H9 (cell line): Measurements from ENCODE around the gene C4orf36. TPM values are rescaled to one million over a fixed set of nuclear protein-coding genes. Genes with fewer than 3 reads are reported as not detected.

Experiments used
- DNase-seq: peaks from one replicate; pipeline ENCODE4 v3.0.0-alpha.2; 2017
- H2AFZ ChIP-seq: one replicate; pipeline ENCODE4 v1.6.1; 2013; ENCODE audit warnings: mild to moderate bottlenecking, low read length, control low read depth, moderate library complexity
- H2AK5ac ChIP-seq: 2 replicates; pipeline ENCODE4 v1.6.1; 2013; ENCODE audit warnings: low read length, control low read depth, mixed read lengths; ENCODE audit not compliant: insufficient read length
- H2BK120ac ChIP-seq: one replicate; pipeline ENCODE4 v1.6.1; 2013; ENCODE audit warnings: low read depth, mild to moderate bottlenecking, low read length, control low read depth, inconsistent platforms; ENCODE audit not compliant: poor library complexity, severe bottlenecking
- H2BK12ac ChIP-seq: 2 replicates; pipeline ENCODE4 v1.6.1; 2013; ENCODE audit warnings: low read length, control low read depth, mixed read lengths, low read depth; ENCODE audit not compliant: insufficient read length
- H2BK15ac ChIP-seq: 2 replicates; pipeline ENCODE4 v1.6.1; 2013; ENCODE audit warnings: low read depth, low read length, control low read depth
- H2BK20ac ChIP-seq: one replicate; pipeline ENCODE4 v1.6.1; 2013; ENCODE audit warnings: low read depth, mild to moderate bottlenecking, low read length, control low read depth, inconsistent platforms; ENCODE audit not compliant: poor library complexity, severe bottlenecking
- H2BK5ac ChIP-seq: 2 replicates; pipeline ENCODE4 v1.6.1; 2013; ENCODE audit warnings: low read length, control low read depth, mixed read lengths; ENCODE audit not compliant: insufficient read length
- H3K14ac ChIP-seq: 2 replicates; pipeline ENCODE4 v1.6.1; 2013; ENCODE audit warnings: low read length, control low read depth; ENCODE audit not compliant: insufficient read depth
- H3K18ac ChIP-seq: 2 replicates; pipeline ENCODE4 v1.6.1; 2013; ENCODE audit warnings: low read depth, mild to moderate bottlenecking, mixed read lengths, low read length, control low read depth; ENCODE audit not compliant: insufficient read length
- H3K23ac ChIP-seq: 2 replicates; pipeline ENCODE4 v1.6.1; 2013; ENCODE audit warnings: low read length, control low read depth, mixed read lengths, low read depth; ENCODE audit not compliant: insufficient read length
- H3K23me2 ChIP-seq: 2 replicates; pipeline ENCODE4 v1.6.1; 2013; ENCODE audit warnings: low read depth, mild to moderate bottlenecking, mixed read lengths, low read length, control low read depth; ENCODE audit not compliant: insufficient read length, poor library complexity, severe bottlenecking
- H3K27ac ChIP-seq: 2 replicates; pipeline ENCODE4 v1.5.1; 2013; ENCODE audit warnings: low read length, control low read depth, mixed read lengths, low read depth; ENCODE audit not compliant: insufficient read length
- H3K27me3 ChIP-seq: 2 replicates; pipeline ENCODE4 v1.6.1; 2013; ENCODE audit warnings: low read length, control low read depth, inconsistent platforms; ENCODE audit not compliant: insufficient read depth
- H3K4ac ChIP-seq: 2 replicates; pipeline ENCODE4 v1.6.1; 2013; ENCODE audit warnings: low read depth, mild to moderate bottlenecking, control low read depth, inconsistent platforms, low read length, moderate library complexity
- H3K4me1 ChIP-seq: 2 replicates; pipeline ENCODE4 v1.6.1; 2013; ENCODE audit warnings: low read length, control low read depth, inconsistent platforms; ENCODE audit not compliant: insufficient read depth
- H3K4me2 ChIP-seq: 2 replicates; pipeline ENCODE4 v1.6.1; 2013; ENCODE audit warnings: low read length, control low read depth, mixed read lengths; ENCODE audit not compliant: insufficient read length, insufficient read depth
- H3K56ac ChIP-seq: 2 replicates; pipeline ENCODE4 v1.6.1; 2013; ENCODE audit warnings: low read depth, mild to moderate bottlenecking, mixed read lengths, low read length, control low read depth; ENCODE audit not compliant: insufficient read length
- H3K79me1 ChIP-seq: 2 replicates; pipeline ENCODE4 v1.6.1; 2013; ENCODE audit warnings: low read depth, mild to moderate bottlenecking, moderate library complexity, low read length, control low read depth, inconsistent platforms; ENCODE audit not compliant: insufficient read depth, poor library complexity, severe bottlenecking
- H3K79me2 ChIP-seq: 2 replicates; pipeline ENCODE4 v1.6.1; 2013; ENCODE audit warnings: low read length, control low read depth, inconsistent platforms; ENCODE audit not compliant: insufficient read depth
- H3K9ac ChIP-seq: 2 replicates; pipeline ENCODE4 v1.6.1; 2013; ENCODE audit warnings: low read length, control low read depth, mixed read lengths; ENCODE audit not compliant: insufficient read length; ENCODE audit errors: extremely low read depth
- H3K9me3 ChIP-seq: one replicate; pipeline ENCODE4 v1.6.1; 2013; ENCODE audit warnings: low read depth, low read length, inconsistent platforms; ENCODE audit not compliant: control insufficient read depth
- H3T11ph ChIP-seq: one replicate; pipeline ENCODE4 v1.6.1; 2013; ENCODE audit warnings: mild to moderate bottlenecking, low read length, control low read depth, inconsistent platforms
- H4K20me1 ChIP-seq: one replicate; pipeline ENCODE4 v1.6.1; 2013; ENCODE audit not compliant: control insufficient read depth, insufficient read length, insufficient read depth
- H4K5ac ChIP-seq: 2 replicates; pipeline ENCODE4 v1.6.1; 2013; ENCODE audit warnings: low read depth, mild to moderate bottlenecking, mixed read lengths, low read length, control low read depth; ENCODE audit not compliant: insufficient read length
- H4K8ac ChIP-seq: replicated peaks from 2 replicates; pipeline ENCODE4 v1.6.1; 2013; ENCODE audit warnings: low read length, control low read depth, mixed read lengths, low read depth; ENCODE audit not compliant: insufficient read length
- H4K91ac ChIP-seq: 2 replicates; pipeline ENCODE4 v1.6.1; 2013; ENCODE audit warnings: low read depth, mild to moderate bottlenecking, moderate library complexity, mixed read lengths, low read length, control low read depth; ENCODE audit not compliant: insufficient read length
- H3K27ac Mint-ChIP-seq, 3 experiments: 2 replicates in 2 of 3; 3 replicates in 1 of 3; pipeline ENCODE4 v1.8.0; 2020 to 2021; ENCODE audit warnings: mixed read lengths in 3 of 3, mild to moderate bottlenecking in 1 of 3, moderate library complexity in 1 of 3
- H3K27me3 Mint-ChIP-seq: 2 replicates; pipeline ENCODE4 v1.8.0; 2021; ENCODE audit warnings: low read depth, mild to moderate bottlenecking, moderate library complexity, mixed read lengths
- H3K36me3 Mint-ChIP-seq, 3 experiments: 2 replicates in 2 of 3; 3 replicates in 1 of 3; pipeline ENCODE4 v1.8.0; 2020 to 2021; ENCODE audit warnings: low read depth in 3 of 3, mixed read lengths in 3 of 3; ENCODE audit not compliant: insufficient read depth in 1 of 3
- H3K4me1 Mint-ChIP-seq, 2 experiments: 2 replicates each; pipeline ENCODE4 v1.8.0; 2020; ENCODE audit warnings: mixed read lengths in 2 of 2
- H3K4me3 Mint-ChIP-seq, 2 experiments: 2 replicates in 1 of 2; 3 replicates in 1 of 2; pipeline ENCODE4 v1.8.0; 2020 to 2021; ENCODE audit warnings: mild to moderate bottlenecking in 2 of 2, mixed read lengths in 2 of 2, moderate library complexity in 1 of 2
- H3K9me3 Mint-ChIP-seq, 2 experiments: 2 replicates in 1 of 2; 3 replicates in 1 of 2; pipeline ENCODE4 v1.8.0; 2020; ENCODE audit warnings: mild to moderate bottlenecking in 2 of 2, mixed read lengths in 2 of 2, moderate library complexity in 1 of 2
- WGBS: extraction: QIAGEN DNeasy Blood & Tissue Kit; methylation state at CpG from one replicate; pipeline ENCODE4 v1.1.7; 2013; ENCODE audit warnings: missing lambda C conversion rate, low lambda C conversion rate, mixed read lengths; ENCODE audit not compliant: insufficient read length; ENCODE audit errors: extremely low coverage; 5-methylcytosine and 5-hydroxymethylcytosine counted together
- total RNA-seq: library from RNA; stranded (reverse); gene quantifications from 2 replicates; pipeline ENCODE4 v1.2.1, GENCODE V29; 2021
- TF ChIP-seq, protein P1 (sequence below): fragments of 200-600 bp; sonication (generic); conservative IDR thresholded peaks from 3 replicates; pipeline ENCODE4 v1.8.0; 2021; ENCODE audit warnings: antibody characterized with exemption, mild to moderate bottlenecking

Gene C4orf36
- total RNA-seq, 1 experiment from 2014 or later = 2.2 TPM

DNA sequence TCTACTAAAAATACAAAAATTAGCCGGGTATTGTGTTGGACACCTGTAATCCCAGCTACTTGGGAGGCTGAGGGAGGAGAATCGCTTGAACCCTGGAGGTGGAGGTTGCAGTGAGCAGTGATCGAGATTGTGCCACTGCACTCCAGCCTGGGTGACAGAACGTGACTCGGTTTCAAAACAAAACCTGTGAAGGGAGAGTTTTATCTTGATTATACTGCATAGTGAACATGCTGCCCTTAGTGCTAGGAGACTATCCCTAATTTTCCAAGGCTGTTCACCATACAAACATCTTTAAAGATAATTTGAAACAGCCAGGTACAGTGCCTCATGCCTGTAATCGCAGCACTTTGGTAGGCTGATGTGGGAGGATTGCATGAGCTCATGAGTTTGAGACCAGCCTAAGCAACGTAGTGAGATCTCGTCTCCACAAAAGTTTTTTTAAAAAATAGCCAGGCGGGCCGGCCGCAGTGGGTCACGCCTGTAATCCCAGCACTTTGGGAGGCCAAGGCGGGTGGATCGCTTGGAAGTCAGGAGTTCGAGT lies 48.8 kb upstream of the C4orf36 start:
- no peaks in the 10 kb centered on the region for H3K9me3 Mint-ChIP-seq
- Histone ChIP-seq H3K27ac (no peak overlapping the region), H2AK5ac (no peak overlapping the region), H3K4me2 (no peak overlapping the region), H2BK12ac (no peak overlapping the region), H4K20me1 (peaks cover 3% of the 10 kb centered on the region), H3K79me2 (peaks cover 53% of the 10 kb centered on the region), H2BK5ac (no peak overlapping the region), H3K18ac (no peak overlapping the region), H3K56ac (no peak overlapping the region), H3K23ac (no peak overlapping the region), H3K27me3 (no peaks in the 10 kb centered on the region), H3T11ph (no peak overlapping the region), H2BK15ac (no peak overlapping the region), H3K9ac (no peak overlapping the region), H2BK120ac (no peak overlapping the region), H4K91ac (no peak overlapping the region), H3K4ac (no peak overlapping the region), H3K9me3 (no peaks in the 10 kb centered on the region), H3K14ac (no peak overlapping the region), H3K79me1 (no peaks in the 10 kb centered on the region), H2BK20ac (no peak overlapping the region), H2AFZ (no peak overlapping the region), H3K23me2 (peaks cover 4% of the 10 kb centered on the region), H4K8ac (no peak overlapping the region), H3K4me1 (peaks cover 10% of the 10 kb centered on the region; the same call in 1 of the 2 replicates), H4K5ac (no peak overlapping the region)
- H3K27ac Mint-ChIP-seq = peak overlapping the region in 1 of 3 experiments; percentile 53; a peak in 1 of 7 replicates
- peaks cover 0 to 2% (median 0%) of the 10 kb centered on the region in 3 experiments; a peak in 3 of 7 replicates for H3K36me3 Mint-ChIP-seq
- no CpG with 5 or more reads among the region's 15 CpGs for WGBS
- TF ChIP-seq, protein P1, sequence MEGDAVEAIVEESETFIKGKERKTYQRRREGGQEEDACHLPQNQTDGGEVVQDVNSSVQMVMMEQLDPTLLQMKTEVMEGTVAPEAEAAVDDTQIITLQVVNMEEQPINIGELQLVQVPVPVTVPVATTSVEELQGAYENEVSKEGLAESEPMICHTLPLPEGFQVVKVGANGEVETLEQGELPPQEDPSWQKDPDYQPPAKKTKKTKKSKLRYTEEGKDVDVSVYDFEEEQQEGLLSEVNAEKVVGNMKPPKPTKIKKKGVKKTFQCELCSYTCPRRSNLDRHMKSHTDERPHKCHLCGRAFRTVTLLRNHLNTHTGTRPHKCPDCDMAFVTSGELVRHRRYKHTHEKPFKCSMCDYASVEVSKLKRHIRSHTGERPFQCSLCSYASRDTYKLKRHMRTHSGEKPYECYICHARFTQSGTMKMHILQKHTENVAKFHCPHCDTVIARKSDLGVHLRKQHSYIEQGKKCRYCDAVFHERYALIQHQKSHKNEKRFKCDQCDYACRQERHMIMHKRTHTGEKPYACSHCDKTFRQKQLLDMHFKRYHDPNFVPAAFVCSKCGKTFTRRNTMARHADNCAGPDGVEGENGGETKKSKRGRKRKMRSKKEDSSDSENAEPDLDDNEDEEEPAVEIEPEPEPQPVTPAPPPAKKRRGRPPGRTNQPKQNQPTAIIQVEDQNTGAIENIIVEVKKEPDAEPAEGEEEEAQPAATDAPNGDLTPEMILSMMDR = no peak
- H3K4me3 Mint-ChIP-seq = no peak overlapping the region
- H3K27me3 Mint-ChIP-seq = no peaks in the 10 kb centered on the region
- no peak for DNase-seq
- peaks cover 57% of the 10 kb centered on the region in 2 experiments for H3K4me1 Mint-ChIP-seq
